ENCODE data around the gene PTPRN2.

GRCh38 chr7:157543276-157543675 is 1044.3 kb downstream of the PTPRN2 start:
- TF ChIP-seq CTCF (IDR thresholded peaks at IDR 0.05; ENCODE audit: low read depth, low read length) (no peak), MAX (IDR thresholded peaks at IDR 0.05; ENCODE audit: low read depth, low read length) (no peak), POLR2A (IDR thresholded peaks at IDR 0.05; ENCODE audit: extremely low read depth, insufficient read length) (no peak), MYC (IDR thresholded peaks at IDR 0.05; ENCODE audit: low read depth, low read length) (no peak)
